Cortex of kidney (tissue), 1 donor: ENCODE results near the gene MOGAT1.
"Not testable (repeated sequence)": the region's sequence is repeated elsewhere in the genome, so short reads cannot be mapped to it uniquely, and the experiment has no call there.

ENCODE experiments used
- DNase-seq: peaks from one replicate; lab custom pipeline; 2025; lab: John Stamatoyannopoulos, UW

MOGAT1 gene

DNA sequence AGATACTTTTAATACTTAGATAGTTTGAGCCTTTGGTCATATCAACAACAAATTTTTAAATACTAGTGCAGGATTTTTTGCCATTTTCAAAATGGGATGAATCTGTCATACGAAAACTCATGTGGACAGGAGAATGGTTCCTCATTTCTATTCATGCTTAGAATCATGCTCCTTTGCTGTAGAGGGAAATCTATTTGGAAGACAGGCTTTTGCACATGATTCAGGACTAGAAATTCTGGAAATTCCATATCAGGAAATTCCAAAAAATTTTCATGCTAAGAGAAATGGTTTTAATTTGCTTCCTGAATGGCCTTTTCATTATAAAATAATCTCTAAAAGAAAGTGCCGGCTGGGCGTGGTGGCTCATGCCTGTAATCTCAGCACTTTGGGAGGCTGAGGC lies 39.3 kb downstream of the MOGAT1 start:
- no peak for DNase-seq

- no peak for DNase-seq
Observed at GRCh38 chr2:222711315-222711940, 40.0 kb downstream of the MOGAT1 start.

- no peak for DNase-seq
Observed at GRCh38 chr2:222713002-222713401, 41.5 kb downstream of the MOGAT1 start.

GRCh38 chr2:222714361-222715241 lies 43.1 kb downstream of the MOGAT1 start:
- DNase-seq, result no peak

- no peak for DNase-seq
Observed at GRCh38 chr2:222715742-222716141, 44.3 kb downstream of the MOGAT1 start.

- not testable (repeated sequence) for DNase-seq
Observed at GRCh38 chr2:222719787-222720186, 48.3 kb downstream of the MOGAT1 start.

DNA sequence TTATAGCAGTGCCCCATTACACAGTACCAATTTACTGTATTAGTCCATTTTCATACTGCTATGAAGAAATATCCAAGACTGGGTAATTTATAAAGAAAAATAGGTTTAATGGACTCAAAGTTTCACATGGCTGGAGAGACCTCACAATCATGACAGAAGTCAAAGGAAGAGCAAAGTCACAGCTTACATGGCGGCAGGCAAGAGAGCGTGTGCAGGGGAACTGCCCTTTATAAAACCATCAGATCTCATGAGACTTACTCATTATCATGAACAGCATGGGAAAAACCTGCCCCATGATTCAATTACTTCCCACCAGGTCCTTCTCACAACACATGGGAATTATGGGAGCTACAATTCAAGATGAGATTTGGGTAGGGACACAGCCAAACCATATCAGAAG lies 50.1 kb downstream of the MOGAT1 start:
- not testable (repeated sequence) for DNase-seq

DNA sequence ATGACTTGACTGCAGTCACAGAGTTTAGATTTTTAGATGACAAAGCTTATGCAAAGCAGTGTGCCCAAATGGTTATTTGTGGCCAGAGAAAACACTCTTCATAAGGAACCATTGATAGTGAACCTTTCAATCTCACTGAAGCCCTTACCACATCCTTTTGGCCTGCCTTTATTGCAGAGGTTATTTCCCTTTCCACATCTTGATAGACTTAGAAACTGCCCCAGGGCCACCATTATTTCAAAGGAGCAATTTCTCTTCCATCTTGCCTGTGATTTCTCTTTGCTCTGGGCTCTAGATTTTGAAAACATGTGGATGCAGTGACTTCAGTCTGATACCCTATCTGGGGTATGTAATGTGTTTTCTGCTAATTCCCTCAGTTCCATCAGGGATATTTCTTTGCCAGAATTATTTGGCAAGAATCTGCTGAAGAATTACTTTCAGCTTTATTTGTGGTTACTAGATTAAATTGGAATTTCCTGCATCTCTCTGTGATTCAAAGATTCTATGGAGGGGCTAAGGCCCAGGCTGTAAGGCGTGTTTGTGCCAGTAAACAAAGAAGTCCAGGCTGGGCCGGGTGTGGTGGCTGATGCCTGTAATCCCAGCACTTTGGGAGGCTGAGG lies 51.0 kb downstream of the MOGAT1 start:
- DNase-seq, result no peak

DNA sequence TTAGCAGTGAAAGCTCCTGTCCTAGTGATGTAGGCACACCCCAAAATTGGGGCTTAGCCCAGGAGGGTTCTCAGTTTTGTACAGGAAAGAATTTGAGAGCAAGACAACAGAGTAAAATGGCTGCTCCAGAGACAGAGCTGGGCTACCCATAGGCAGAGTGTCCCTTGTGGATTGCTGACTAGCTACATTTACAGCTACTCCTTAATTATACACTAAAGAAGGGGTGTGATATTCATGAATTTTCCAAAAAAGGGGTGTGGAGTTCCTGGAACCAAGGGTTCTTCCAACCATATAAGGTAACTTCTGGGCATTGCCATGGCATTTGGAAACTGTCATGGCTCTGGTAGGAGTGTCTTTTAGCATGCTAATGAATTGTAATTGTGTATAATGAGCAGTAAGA lies 52.8 kb downstream of the MOGAT1 start:
- no peak for DNase-seq

DNA sequence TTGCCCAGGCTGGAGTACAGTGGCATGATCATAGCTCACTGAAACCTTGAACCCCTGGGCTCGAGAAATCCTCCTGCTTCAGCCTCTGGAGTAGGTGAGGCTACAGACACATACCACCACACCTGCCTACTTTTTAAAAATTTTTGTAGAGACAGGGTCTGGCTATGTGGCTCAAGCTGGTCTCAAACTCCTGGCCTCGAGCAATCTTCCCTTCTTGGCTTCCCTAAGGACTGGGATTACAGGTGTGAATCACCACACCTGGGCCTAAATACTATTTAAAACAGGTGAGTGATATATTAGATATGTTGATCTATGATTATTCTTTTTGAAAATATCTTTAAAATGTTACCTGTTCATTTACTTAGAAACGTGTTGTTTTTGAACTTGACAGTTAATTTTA lies 57.2 kb downstream of the MOGAT1 start:
- DNase-seq, result no peak

- DNase-seq, result no peak
Observed at GRCh38 chr2:222730366-222730999, 59.0 kb downstream of the MOGAT1 start.

GRCh38 chr2:222731201-222731621 lies 59.8 kb downstream of the MOGAT1 start:
- no peak for DNase-seq

GRCh38 chr2:222732489-222733178 lies 61.2 kb downstream of the MOGAT1 start:
- DNase-seq, result no peak

DNA sequence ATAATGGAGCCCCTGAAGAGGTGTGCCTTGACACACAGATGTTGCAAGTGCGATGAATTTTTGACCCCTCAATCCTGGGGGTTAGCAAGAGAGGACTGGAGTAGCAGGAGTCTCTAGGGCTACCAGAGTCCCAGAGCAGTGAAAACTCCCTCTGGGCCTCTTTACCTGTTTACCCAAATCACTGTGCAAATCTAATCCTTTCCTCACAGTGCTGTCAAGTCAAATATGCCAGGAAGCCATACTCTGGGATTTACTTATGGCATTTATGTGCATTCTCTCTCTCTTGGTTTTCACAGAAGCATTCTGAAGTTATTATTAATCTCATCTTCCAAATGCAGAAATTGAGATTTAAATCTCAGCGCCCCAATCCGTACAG lies 62.0 kb downstream of the MOGAT1 start:
- no peak for DNase-seq

GRCh38 chr2:222733846-222734702 lies 62.6 kb downstream of the MOGAT1 start:
- DNase-seq, result no peak

DNA sequence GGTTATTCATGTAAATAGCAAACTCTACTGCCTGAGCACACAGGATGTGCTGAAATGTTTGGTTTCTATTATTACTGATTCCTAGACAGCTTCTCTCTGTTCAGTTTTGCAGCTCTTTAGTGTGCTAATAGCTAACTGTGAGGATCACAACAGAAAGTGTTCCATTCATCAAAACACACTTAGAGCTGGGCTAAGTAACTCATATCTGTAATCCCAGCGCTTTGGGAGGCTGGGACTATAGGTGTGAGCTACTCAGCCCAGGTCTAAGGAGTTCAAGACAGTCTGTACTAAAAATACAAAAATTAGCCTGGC lies 63.2 kb downstream of the MOGAT1 start:
- no peak for DNase-seq

DNA sequence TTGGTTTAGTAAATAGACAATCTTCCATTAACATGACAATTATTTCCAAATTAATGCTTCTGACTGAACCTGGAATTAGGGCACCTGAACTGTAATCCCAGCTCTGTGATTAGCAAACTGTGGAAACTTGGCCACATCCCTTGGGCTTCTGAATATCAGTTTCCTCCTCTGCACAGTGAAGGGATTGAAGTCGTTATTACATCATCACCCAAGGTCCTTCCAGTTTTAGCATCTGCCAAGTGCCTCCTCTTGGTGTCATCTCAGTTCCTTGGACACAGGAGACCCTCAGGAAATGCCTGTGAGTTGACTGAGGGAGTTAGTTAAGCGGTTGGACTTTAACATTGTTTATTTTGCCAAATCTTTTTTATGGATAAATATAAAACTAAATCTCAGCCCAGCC lies 64.8 kb downstream of the MOGAT1 start:
- no peak for DNase-seq

DNA sequence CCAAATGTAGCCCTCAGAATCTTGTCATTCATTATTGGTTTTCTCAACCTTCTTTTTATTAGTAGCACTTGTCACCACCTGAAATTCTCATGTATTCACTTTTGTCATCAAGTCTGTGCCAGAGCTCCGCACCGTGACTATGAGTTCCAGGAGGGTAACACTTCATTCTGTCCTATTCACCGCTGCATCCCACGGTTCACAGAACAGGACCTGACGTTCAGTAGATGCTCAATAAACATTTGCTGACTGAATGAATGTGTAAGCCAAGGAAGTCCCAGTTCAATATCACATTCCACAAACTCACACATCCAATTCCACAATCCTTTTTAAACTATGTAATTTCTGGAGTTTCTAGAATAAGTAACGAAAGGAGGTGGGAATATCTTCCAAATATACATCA lies 65.5 kb downstream of the MOGAT1 start:
- DNase-seq, result no peak

DNA sequence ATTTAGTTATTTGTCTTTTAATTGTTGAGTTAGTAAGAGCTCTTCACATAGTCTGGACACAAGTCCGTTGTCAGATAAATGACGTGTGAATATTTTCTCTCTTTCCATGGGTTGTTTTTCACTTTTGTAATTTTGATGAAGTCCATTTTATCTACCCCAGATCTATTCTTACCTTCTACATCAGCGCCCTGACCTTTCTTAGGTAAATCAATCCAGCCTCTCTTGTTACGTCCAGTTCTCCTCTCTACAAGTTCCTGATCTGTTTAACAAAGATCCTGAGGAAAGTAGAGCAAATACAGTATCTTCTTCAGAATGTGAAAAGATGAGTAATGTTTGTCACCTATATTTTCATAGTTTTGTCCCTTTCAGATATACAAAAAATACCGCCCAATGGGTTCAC lies 66.9 kb downstream of the MOGAT1 start:
- DNase-seq, result no peak

DNA sequence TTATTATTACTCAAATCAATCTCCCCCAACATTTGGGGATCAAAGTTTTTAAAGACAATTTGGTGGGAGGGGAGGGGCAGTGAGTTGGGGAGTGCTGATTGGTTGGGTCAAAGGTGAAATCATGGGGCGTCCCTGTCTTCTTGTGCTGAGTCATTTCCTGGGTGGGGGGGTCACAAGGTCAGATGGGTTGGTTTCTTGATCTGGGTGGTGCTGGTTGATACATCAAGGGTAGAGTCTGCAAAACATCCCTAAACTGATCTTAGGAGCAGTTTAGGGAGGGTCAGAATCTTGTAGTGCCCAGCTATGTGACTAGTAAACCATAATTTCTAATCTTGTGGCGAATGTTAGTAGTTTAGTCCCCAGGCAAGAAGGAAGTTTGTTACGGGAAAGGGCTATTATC lies 67.4 kb downstream of the MOGAT1 start:
- no peak for DNase-seq

DNA sequence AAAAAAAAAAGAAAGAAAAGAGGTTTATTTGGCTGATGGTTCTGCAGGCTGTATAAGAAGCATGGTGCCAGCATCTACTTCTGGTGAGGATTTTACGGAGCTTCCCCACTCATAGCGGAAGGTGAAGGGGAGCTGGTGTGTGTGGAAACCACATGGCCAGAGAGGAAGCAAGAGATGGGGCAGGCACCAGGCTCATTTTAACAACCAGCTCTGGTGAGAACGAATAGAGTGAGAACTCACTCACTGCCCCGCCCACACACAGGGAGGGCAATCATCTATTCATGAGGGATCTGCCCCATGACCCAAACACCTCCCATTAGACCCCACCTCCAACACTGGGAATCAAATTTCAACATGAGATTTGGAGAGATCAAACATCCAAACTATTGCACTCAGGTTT lies 68.5 kb downstream of the MOGAT1 start:
- DNase-seq, result no peak
